ENCODE results near the gene LKAAEAR1. TPM values are rescaled to one million over a fixed set of nuclear protein-coding genes. Genes with fewer than 3 reads are reported as not detected.

Gene LKAAEAR1
- total and polyA plus RNA-seq, 8 donors, result 0.22 to 0.24 TPM; not detected in 6

GRCh38 chr20:64041781-64042053, 42.5 kb downstream of the LKAAEAR1 start:
- TF ChIP-seq, protein P1, sequence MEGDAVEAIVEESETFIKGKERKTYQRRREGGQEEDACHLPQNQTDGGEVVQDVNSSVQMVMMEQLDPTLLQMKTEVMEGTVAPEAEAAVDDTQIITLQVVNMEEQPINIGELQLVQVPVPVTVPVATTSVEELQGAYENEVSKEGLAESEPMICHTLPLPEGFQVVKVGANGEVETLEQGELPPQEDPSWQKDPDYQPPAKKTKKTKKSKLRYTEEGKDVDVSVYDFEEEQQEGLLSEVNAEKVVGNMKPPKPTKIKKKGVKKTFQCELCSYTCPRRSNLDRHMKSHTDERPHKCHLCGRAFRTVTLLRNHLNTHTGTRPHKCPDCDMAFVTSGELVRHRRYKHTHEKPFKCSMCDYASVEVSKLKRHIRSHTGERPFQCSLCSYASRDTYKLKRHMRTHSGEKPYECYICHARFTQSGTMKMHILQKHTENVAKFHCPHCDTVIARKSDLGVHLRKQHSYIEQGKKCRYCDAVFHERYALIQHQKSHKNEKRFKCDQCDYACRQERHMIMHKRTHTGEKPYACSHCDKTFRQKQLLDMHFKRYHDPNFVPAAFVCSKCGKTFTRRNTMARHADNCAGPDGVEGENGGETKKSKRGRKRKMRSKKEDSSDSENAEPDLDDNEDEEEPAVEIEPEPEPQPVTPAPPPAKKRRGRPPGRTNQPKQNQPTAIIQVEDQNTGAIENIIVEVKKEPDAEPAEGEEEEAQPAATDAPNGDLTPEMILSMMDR (IDR thresholded peaks at IDR 0.05), result no peak
- peak overlapping the region in 2 of 4 donors; percentile 42 to 49 for H3K4me3 ChIP-seq
- WGBS, 2 donors, result 44 to 52% methylated on average over 11 of the region's 11 CpGs
- no peak for FAIRE-seq
- peaks cover 0 to 5% (median 0%) of the 10 kb centered on the region in 3 donors for H3K4me1 ChIP-seq
- no peak for ATAC-seq
- peak in 2 of 6 donors; percentile 23 to 67 for DNase-seq
- H3K36me3 ChIP-seq, result no peaks in the 10 kb centered on the region
- no peaks in the 10 kb centered on the region for H3K27me3 ChIP-seq
- H3K9me3 ChIP-seq, result no peaks in the 10 kb centered on the region
- intact Hi-C loops (cut with DNase I), result no loop called here
- no peak overlapping the region for H3K27ac ChIP-seq

DNA sequence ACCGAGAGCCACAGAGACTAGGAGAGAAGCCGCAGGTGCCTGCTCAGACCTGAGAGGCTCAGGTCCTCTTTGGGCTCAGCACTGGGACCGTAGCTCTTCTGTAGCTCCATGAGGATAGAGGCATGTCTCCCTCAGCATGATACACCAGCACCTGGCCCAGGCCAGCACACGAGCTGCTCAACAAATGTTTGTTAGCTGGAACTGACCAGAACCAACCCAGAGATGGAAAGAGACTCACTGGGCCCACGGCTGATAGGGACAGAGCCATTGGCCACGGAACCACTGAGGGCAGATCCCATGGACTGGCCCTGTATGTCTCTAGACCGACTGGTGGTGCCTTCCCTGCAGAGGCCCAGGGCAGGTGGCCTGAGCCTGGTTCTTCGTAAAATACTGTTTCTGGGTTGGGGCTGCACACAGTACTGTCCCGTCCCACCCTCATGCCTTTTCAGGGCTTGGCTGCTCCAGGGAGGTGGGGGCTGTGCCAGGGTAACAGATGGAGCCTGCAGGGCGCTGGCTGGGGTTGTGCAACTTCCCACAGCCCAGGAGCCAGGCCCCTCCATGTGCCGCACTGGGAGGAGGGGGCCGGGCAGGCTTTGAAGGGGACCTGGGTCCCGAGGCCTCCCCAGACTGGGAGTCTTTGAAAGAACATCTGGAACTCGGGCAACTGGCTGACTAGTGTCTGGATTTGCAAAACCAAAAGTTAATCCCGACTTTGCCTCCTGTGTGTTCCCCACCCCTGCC, 43.0 kb downstream of the LKAAEAR1 start:
- Histone ChIP-seq H3K27ac (no peak overlapping the region), H3K36me3 (no peaks in the 10 kb centered on the region), H3K4me1 (peaks cover 0 to 5% (median 0%) of the 10 kb centered on the region in 3 donors), H3K9me3 (no peaks in the 10 kb centered on the region), H3K4me3 (no peak overlapping the region), H3K27me3 (no peaks in the 10 kb centered on the region)
- FAIRE-seq (no peak), DNase-seq (peak in 2 of 6 donors; percentile 21 to 60), ATAC-seq (no peak)
- TF ChIP-seq, protein P1 (IDR thresholded peaks at IDR 0.05), result no peak
- WGBS, 2 donors, result 63 to 80% methylated on average over 14 to 15 of the region's 15 CpGs
- intact Hi-C loops (cut with DNase I), result no loop called here

GRCh38 chr20:64040231-64041039, 43.8 kb downstream of the LKAAEAR1 start:
- no peaks in the 10 kb centered on the region for H3K9me3 ChIP-seq
- 63 to 68% methylated on average over 12 of the region's 12 CpGs for WGBS, 2 donors
- no peak for FAIRE-seq
- TF ChIP-seq, protein P1 (IDR thresholded peaks at IDR 0.05), result no peak
- no peak for ATAC-seq
- H3K36me3 ChIP-seq, result no peaks in the 10 kb centered on the region
- H3K4me1 ChIP-seq, result peaks cover 0 to 5% (median 0%) of the 10 kb centered on the region in 3 donors
- intact Hi-C loops (cut with DNase I), result no loop called here
- H3K27me3 ChIP-seq, result no peaks in the 10 kb centered on the region
- no peak overlapping the region for H3K4me3 ChIP-seq
- no peak overlapping the region for H3K27ac ChIP-seq
- DNase-seq, result peak in 2 of 6 donors; percentile 37 to 78

- Histone ChIP-seq H3K36me3 (no peaks in the 10 kb centered on the region), H3K4me1 (peaks cover 0 to 5% (median 0%) of the 10 kb centered on the region in 3 donors), H3K27me3 (no peaks in the 10 kb centered on the region), H3K4me3 (peak overlapping the region in 3 of 4 donors; percentile 38 to 65 (median 40)), H3K27ac (peak overlapping the region; percentile 48 to 70 (median 60)), H3K9me3 (no peaks in the 10 kb centered on the region)
- no peak for FAIRE-seq
- DNase-seq, result peak in 2 of 6 donors; percentile 54 to 67
- WGBS, 2 donors, result 14 to 20% methylated on average over 16 to 17 of the region's 17 CpGs
- peak; percentile 33 to 50 (median 45) for ATAC-seq
- TF ChIP-seq, protein P1 (IDR thresholded peaks at IDR 0.05), result no peak
- intact Hi-C loops (cut with DNase I), result loop anchor here in 1 of 3 donors (10.0 kb wide), 1 partner anchor 85 kb away; no protein-coding TSS in a partner anchor
Observed at GRCh38 chr20:64039293-64040160, 44.7 kb downstream of the LKAAEAR1 start.
